Nephron progenitor cell (in vitro differentiated cells): ENCODE results near the gene OXT.

Experiments
- DNase-seq: peaks from one replicate; pipeline ENCODE4 v3.0.0; 2021
- H3K27ac Mint-ChIP-seq: 2 replicates; pipeline ENCODE4 v1.8.0; 2021; ENCODE audit warnings: mild to moderate bottlenecking, moderate library complexity, mixed read lengths
- H3K27me3 Mint-ChIP-seq: 2 replicates; pipeline ENCODE4 v1.8.0; 2021; ENCODE audit warnings: mild to moderate bottlenecking, low read depth, mixed read lengths; ENCODE audit not compliant: poor library complexity
- H3K36me3 Mint-ChIP-seq: 2 replicates; pipeline ENCODE4 v1.8.0; 2021; ENCODE audit warnings: low read depth, mixed read lengths
- H3K4me1 Mint-ChIP-seq: 2 replicates; pipeline ENCODE4 v1.8.0; 2021; ENCODE audit warnings: mixed read lengths
- H3K4me3 Mint-ChIP-seq: 2 replicates; pipeline ENCODE4 v1.8.0; 2021; ENCODE audit warnings: mild to moderate bottlenecking, moderate library complexity, mixed read lengths
- H3K9me3 Mint-ChIP-seq: 2 replicates; pipeline ENCODE4 v1.8.0; 2021; ENCODE audit warnings: mild to moderate bottlenecking, moderate library complexity, mixed read lengths
- TF ChIP-seq, protein P1 (sequence below): fragments of 200-600 bp; sonication (generic); IDR thresholded peaks from 2 replicates; pipeline ENCODE4 v1.5.0; 2021; ENCODE audit warnings: antibody characterized with exemption

Gene OXT

DNA sequence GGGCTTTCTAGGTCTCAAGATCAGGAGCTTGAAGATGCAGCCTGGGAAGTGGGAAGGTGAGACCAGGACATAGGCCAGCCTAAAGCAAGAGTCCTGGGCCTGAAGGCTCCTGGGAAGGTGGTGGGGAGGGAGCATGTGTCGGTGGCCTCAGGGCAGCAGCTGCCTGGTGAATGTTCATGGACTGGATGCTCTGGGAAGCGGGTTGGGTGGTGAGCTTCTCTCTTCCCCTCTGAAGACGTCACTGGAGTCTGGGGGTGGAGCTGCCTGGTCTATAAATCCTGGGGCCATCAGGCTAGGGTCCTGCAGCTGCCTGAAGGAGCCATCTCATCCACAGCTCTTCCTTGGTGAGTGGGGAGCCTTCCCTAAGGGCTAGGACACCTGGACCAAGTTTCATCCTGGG, 28.1 kb upstream of the OXT start, which contains the start of gene GNRH2:
TSS of gene GNRH2 (plus strand) at position 301 of the 400 bp plus-strand sequence. CDS start 793 bp downstream, outside the sequence.
- no peaks in the 10 kb centered on the region for H3K27me3 Mint-ChIP-seq
- H3K36me3 Mint-ChIP-seq, result peaks cover 38% of the 10 kb centered on the region
- H3K4me3 Mint-ChIP-seq, result peak within 1 kb of the TSS; percentile 75
- H3K9me3 Mint-ChIP-seq, result no peaks in the 10 kb centered on the region
- H3K4me1 Mint-ChIP-seq, result peaks cover 69% of the 10 kb centered on the region
- peak within 1 kb of the TSS; percentile 92 for H3K27ac Mint-ChIP-seq
- TF ChIP-seq, protein P1, sequence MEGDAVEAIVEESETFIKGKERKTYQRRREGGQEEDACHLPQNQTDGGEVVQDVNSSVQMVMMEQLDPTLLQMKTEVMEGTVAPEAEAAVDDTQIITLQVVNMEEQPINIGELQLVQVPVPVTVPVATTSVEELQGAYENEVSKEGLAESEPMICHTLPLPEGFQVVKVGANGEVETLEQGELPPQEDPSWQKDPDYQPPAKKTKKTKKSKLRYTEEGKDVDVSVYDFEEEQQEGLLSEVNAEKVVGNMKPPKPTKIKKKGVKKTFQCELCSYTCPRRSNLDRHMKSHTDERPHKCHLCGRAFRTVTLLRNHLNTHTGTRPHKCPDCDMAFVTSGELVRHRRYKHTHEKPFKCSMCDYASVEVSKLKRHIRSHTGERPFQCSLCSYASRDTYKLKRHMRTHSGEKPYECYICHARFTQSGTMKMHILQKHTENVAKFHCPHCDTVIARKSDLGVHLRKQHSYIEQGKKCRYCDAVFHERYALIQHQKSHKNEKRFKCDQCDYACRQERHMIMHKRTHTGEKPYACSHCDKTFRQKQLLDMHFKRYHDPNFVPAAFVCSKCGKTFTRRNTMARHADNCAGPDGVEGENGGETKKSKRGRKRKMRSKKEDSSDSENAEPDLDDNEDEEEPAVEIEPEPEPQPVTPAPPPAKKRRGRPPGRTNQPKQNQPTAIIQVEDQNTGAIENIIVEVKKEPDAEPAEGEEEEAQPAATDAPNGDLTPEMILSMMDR, result no peak
- no peak for DNase-seq

DNA sequence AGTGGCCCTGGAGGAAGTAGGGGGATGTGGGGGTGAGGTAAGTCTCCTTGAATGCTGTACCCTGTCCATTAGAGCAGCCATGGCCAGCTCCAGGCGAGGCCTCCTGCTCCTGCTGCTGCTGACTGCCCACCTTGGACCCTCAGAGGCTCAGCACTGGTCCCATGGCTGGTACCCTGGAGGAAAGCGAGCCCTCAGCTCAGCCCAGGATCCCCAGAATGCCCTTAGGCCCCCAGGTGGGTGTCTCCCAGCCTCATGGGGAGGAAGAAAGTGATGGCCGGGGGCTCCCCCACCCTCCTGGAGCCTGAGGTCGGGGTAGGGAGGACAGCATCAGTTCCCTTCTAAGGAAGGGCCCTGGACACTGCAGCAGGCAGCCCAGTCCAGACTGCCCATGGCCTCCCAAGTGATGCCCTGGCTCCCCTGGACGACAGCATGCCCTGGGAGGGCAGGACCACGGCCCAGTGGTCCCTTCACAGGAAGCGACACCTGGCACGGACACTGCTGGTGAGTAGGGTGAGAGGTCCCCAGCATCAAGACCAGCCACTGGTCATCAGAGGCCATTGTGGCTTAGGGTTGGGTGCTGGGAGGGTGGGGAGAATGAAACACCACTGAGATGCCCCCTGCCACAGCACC, 27.0 kb upstream of the OXT start:
- no peaks in the 10 kb centered on the region for H3K9me3 Mint-ChIP-seq
- H3K4me3 Mint-ChIP-seq, result no peak overlapping the region
- H3K27ac Mint-ChIP-seq, result no peak overlapping the region
- H3K27me3 Mint-ChIP-seq, result no peaks in the 10 kb centered on the region
- H3K4me1 Mint-ChIP-seq, result peaks cover 61% of the 10 kb centered on the region
- TF ChIP-seq, protein P1, result no peak
- DNase-seq, result no peak
- peaks cover 38% of the 10 kb centered on the region for H3K36me3 Mint-ChIP-seq

DNA sequence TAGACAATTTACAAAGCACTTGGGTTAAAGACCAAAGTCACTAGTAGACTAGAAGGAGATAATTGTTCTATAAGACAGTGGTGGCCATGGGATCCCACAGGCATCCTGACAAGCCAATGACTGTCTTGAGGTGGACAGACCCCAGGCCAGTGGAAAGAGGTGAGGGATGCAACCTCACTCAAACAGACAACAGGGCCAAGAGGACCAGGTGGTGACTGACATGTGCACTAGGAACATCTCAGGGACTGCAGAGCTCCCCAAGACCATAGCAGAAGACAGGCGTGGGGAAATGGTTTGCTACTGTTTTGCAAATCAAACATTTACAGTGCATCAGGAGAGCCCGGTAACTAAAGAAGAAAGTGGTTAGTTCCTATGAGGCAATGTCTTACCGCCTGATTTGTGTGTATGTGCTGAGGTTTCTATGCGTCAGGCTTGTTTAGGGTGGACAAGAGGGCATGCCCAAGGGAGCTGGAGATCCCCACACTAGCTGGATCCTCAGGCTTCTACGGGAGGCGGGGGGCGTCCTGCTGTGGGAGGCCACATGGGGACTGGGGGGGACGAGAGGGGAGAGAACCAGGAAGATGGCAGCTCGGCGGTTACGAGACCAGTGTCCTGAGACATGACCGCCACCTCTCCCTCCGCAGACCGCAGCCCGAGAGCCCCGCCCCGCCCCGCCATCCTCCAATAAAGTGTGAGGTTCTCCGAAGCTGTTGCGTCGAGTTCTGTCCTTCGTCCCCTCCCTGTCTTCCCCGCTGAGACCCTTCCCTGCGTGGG, 26.2 kb upstream of the OXT start:
- Mint-ChIP-seq H3K27ac (peak overlapping the region; percentile 90), H3K36me3 (peaks cover 40% of the 10 kb centered on the region), H3K9me3 (no peaks in the 10 kb centered on the region), H3K27me3 (no peaks in the 10 kb centered on the region), H3K4me3 (peak overlapping the region; percentile 92), H3K4me1 (peaks cover 55% of the 10 kb centered on the region)
- DNase-seq, result peak; percentile 83
- TF ChIP-seq, protein P1, result no peak

DNA sequence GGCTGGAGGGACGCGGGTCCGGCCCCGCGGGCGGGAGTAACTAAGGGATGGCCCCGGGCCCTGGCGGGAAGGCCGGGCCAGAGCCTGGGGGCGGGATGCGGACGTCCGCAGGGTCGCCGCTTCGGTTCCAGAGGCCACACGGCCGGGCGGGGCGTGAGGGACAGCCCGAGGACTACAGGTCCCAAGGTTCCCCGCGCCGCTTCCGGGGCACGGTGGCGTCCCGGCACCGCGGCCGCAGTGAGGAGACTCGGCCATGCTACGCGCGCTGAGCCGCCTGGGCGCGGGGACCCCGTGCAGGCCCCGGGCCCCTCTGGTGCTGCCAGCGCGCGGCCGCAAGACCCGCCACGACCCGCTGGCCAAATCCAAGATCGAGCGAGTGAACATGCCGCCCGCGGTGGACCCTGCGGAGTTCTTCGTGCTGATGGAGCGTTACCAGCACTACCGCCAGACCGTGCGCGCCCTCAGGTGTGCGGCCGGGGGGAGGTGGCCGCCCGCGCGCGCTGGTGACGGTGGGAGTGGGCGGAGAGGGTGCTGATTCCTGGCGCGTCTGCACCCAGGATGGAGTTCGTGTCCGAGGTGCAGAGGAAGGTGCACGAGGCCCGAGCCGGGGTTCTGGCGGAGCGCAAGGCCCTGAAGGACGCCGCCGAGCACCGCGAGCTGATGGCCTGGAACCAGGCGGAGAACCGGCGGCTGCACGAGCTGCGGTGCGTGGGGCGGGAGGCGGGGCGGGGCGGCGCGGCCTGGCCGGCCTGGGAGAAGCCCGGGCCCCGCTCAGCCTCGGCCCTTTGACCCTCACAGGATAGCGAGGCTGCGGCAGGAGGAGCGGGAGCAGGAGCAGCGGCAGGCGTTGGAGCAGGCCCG, 25.4 kb upstream of the OXT start, which contains the start of gene MRPS26:
TSS of gene MRPS26 (plus strand) at position 237 of the 861 bp plus-strand sequence. CDS start at position 254, 17 bp downstream.
- Mint-ChIP-seq H3K27me3 (no peaks in the 10 kb centered on the region), H3K27ac (peak within 1 kb of the TSS; percentile 90), H3K4me1 (peaks cover 51% of the 10 kb centered on the region), H3K36me3 (peaks cover 39% of the 10 kb centered on the region), H3K4me3 (peak within 1 kb of the TSS; percentile 92), H3K9me3 (no peaks in the 10 kb centered on the region)
- TF ChIP-seq, protein P1, result no peak
- peak; percentile 91 for DNase-seq

DNA sequence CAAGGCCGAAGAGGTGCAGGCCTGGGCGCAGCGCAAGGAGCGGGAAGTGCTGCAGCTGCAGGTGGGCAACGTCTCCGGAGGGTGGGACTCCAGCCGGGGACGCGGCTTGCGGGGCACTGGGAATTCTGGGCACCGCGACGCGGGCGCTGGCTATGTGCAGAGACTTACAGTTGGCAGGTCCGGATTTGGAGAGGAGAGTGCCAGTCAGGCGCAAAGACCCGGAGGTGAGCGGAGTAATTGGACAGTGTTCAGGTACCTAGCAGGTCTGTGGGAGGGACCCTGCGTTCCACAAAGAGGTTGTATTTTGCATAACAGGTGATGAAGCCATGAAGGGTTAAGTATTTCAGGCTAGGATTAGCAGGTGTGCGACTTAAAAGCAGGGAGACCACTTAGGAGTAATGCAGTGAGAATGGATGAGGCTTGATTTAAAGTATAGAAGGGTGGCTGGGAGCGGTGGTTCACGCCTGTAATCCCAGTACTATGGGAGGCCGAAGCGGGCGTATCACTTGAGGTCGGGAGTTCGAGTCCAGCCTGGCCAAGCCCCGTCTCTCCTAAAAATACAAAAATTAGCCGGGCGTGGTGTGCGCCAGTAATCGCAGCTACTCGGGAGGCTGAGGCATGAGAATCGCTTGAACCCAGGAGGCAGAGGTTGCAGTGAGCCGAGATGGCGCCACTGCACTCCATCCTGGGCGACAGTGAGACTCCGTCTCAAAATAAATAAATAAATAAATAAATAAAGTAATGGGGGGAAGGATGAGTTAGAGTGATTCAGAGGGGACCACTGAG, 24.6 kb upstream of the OXT start:
- DNase-seq, result no peak
- Mint-ChIP-seq H3K9me3 (no peaks in the 10 kb centered on the region), H3K27me3 (no peaks in the 10 kb centered on the region), H3K27ac (no peak overlapping the region), H3K4me1 (peaks cover 44% of the 10 kb centered on the region), H3K4me3 (peak overlapping the region; percentile 92), H3K36me3 (peaks cover 33% of the 10 kb centered on the region)
- TF ChIP-seq, protein P1, result no peak
